HepG2 (cell line): ENCODE measurements around the gene HORMAD2. TPM values are rescaled to one million over a fixed set of nuclear protein-coding genes. Genes with fewer than 3 reads are reported as not detected.
A peak's percentile ranks its signal among the peaks of the same experiment; 100 is the strongest.

Source experiments
- ELF3 ChIP-seq: IDR thresholded peaks from 2 replicates; pipeline ENCODE4 v1.6.1; 2016; ENCODE audit warnings: missing genetic modification reagents, missing compliant biosample characterization
- HNF4G ChIP-seq, 2 experiments: sonication (generic) in 1 of 2; formaldehyde crosslinking in 1 of 2; IDR thresholded peaks; 2 replicates each; pipeline versions ENCODE4 v1.4.0 to v1.6.1; 2011 to 2020; ENCODE audit warnings: borderline replicate concordance in 2 of 2, low read depth in 2 of 2, mild to moderate bottlenecking in 2 of 2, low read length in 1 of 2, missing genetic modification reagents in 1 of 2, moderate library complexity in 1 of 2
- KAT7 ChIP-seq: IDR thresholded peaks from 2 replicates; pipeline ENCODE4 v1.6.1; 2018; ENCODE audit warnings: borderline replicate concordance, missing compliant biosample characterization
- NCOA2 ChIP-seq: sonication (generic); formaldehyde crosslinking; IDR thresholded peaks from 2 replicates; pipeline ENCODE4 v1.8.0; 2022; ENCODE audit warnings: inconsistent platforms
- NONO ChIP-seq, 2 experiments: fragments of 450-650 bp in 1 of 2; sonication (generic) in 1 of 2; formaldehyde crosslinking in 1 of 2; IDR thresholded peaks in 1 of 2; conservative IDR thresholded peaks in 1 of 2; 2 replicates each; pipeline versions ENCODE4 v1.6.1 to v1.8.0; 2017 to 2022; ENCODE audit warnings: mild to moderate bottlenecking in 1 of 2, missing genetic modification reagents in 1 of 2, moderate library complexity in 1 of 2
- RORA ChIP-seq: sonication (generic); formaldehyde crosslinking; IDR thresholded peaks from 2 replicates; pipeline ENCODE4 v1.5.0; 2020; ENCODE audit warnings: mild to moderate bottlenecking, missing genetic modification reagents, moderate library complexity
- SNAI1 ChIP-seq: sonication (generic); formaldehyde crosslinking; IDR thresholded peaks from 2 replicates; pipeline ENCODE4 v1.5.0; 2020; ENCODE audit warnings: mild to moderate bottlenecking, missing genetic modification reagents, borderline replicate concordance
- SNRNP70 ChIP-seq: fragments of 200-400 bp; formaldehyde crosslinking; IDR thresholded peaks from 2 replicates; pipeline ENCODE4 v1.6.1; 2017; ENCODE audit warnings: mild to moderate bottlenecking, low read depth, low read length, moderate library complexity
- YY1 ChIP-seq: IDR thresholded peaks from 2 replicates; pipeline ENCODE4 v1.6.1; 2011; ENCODE audit warnings: low read length, low read depth, moderate library complexity, mild to moderate bottlenecking; ENCODE audit not compliant: insufficient read depth, insufficient replicate concordance
- ZNF564 ChIP-seq: sonication (generic); formaldehyde crosslinking; IDR thresholded peaks from 2 replicates; pipeline ENCODE4 v1.8.1; 2023; ENCODE audit warnings: mild to moderate bottlenecking, missing genetic modification reagents
- ZNF687 ChIP-seq: sonication (generic); formaldehyde crosslinking; IDR thresholded peaks from 2 replicates; pipeline ENCODE4 v1.5.1; 2020; ENCODE audit warnings: mild to moderate bottlenecking, missing genetic modification reagents, moderate library complexity
- ZNF710 ChIP-seq: sonication (generic); formaldehyde crosslinking; IDR thresholded peaks from 2 replicates; pipeline ENCODE4 v1.5.0; 2020; ENCODE audit warnings: mild to moderate bottlenecking, missing genetic modification reagents, borderline replicate concordance
- ZNF766 ChIP-seq: sonication (generic); formaldehyde crosslinking; IDR thresholded peaks from 2 replicates; pipeline ENCODE4 v1.5.0; 2020; ENCODE audit warnings: missing genetic modification reagents, borderline replicate concordance
- polyA plus RNA-seq, 8 experiments: library from polyadenylated mRNA; depleted of rRNA in 3 of 8; stranded (reverse) in 7 of 8; unstranded in 1 of 8; fragments of >200 nt; fragmentation: Illumina TruSeq in 4 of 8; extraction: Trizol in 4 of 8; gene quantifications; 2 replicates each; pipeline versions ENCODE4 v1.2.1 to v1.2.3, GENCODE V29; 2011 to 2016; ENCODE audit warnings: low read depth in 4 of 8, missing spikeins in 1 of 8, mixed read lengths in 1 of 8; ENCODE audit not compliant: insufficient read depth in 1 of 8
- total RNA-seq, 5 experiments: library from RNA; depleted of rRNA; stranded (reverse); fragments of >200 nt; fragmentation: Illumina TruSeq; extraction: Trizol; gene quantifications; 2 replicates each; pipeline ENCODE4 v1.2.3, GENCODE V29; 2016; ENCODE audit warnings: low read depth in 1 of 5
- TF ChIP-seq, protein P1 (sequence below): sonication (generic); formaldehyde crosslinking; IDR thresholded peaks from 2 replicates; pipeline ENCODE4 v1.8.0; 2022; ENCODE audit warnings: missing genetic modification reagents, mild to moderate bottlenecking, borderline replicate concordance
- TF ChIP-seq, protein P2 (sequence below): sonication (generic); IDR thresholded peaks from 2 replicates; pipeline ENCODE4 v1.6.1; 2016; ENCODE audit warnings: low read depth, borderline replicate concordance
- TF ChIP-seq, protein P3 (sequence below): sonication (generic); formaldehyde crosslinking; IDR thresholded peaks from 2 replicates; pipeline ENCODE4 v1.5.1; 2020; ENCODE audit warnings: missing genetic modification reagents, mild to moderate bottlenecking, borderline replicate concordance

The HORMAD2 gene
- total and polyA plus RNA-seq, 2 of the 13 experiments (the other 11 are each of a cell fraction or from before 2014, with no cell fraction given): not detected

DNA sequence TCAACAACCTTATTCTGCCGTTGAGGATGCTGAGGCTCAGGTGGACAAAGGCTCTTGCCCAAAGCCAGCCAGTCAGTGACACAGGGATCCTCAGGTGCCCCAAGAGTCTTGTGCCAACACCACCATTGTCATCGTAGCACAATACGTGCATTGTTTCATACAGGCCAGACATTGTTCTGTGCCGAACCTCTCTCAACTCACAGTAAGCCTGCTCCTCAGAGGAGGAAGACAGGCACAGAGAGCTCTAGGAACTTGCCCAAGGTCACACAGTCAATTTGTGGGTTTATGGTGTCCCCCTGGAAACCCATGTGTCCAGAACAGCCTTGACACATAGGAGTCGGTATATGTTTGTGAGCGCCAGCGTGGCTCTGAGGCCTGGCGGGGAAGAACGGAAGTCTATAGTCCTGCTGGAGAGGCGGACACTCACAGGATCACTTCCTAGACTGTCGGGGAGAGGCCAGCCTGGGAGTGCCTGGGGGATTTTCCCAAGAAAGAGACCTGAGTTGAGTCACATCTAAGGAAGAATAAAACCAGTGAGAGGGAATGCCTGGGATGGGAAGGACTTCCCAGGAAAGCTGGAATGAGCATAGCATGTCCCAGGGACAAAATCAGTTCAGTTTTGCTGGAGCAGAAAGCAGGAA is 146.0 kb downstream of the HORMAD2 start (continued):
- no peak for TF ChIP-seq NCOA2 (CRISPR knock-in tag)
- TF ChIP-seq, protein P1, sequence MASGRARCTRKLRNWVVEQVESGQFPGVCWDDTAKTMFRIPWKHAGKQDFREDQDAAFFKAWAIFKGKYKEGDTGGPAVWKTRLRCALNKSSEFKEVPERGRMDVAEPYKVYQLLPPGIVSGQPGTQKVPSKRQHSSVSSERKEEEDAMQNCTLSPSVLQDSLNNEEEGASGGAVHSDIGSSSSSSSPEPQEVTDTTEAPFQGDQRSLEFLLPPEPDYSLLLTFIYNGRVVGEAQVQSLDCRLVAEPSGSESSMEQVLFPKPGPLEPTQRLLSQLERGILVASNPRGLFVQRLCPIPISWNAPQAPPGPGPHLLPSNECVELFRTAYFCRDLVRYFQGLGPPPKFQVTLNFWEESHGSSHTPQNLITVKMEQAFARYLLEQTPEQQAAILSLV (CRISPR knock-in tag): no peak
- TF ChIP-seq, protein P2, sequence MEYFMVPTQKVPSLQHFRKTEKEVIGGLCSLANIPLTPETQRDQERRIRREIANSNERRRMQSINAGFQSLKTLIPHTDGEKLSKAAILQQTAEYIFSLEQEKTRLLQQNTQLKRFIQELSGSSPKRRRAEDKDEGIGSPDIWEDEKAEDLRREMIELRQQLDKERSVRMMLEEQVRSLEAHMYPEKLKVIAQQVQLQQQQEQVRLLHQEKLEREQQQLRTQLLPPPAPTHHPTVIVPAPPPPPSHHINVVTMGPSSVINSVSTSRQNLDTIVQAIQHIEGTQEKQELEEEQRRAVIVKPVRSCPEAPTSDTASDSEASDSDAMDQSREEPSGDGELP: no peak
- TF ChIP-seq YY1: no peak
- TF ChIP-seq SNRNP70: no peak
- TF ChIP-seq HNF4G (IDR thresholded peaks at IDR 0.05; ENCODE audit: borderline replicate concordance, low read depth, low read length): no peak
- no peak for TF ChIP-seq HNF4G (CRISPR knock-in tag; IDR thresholded peaks at IDR 0.05; ENCODE audit: borderline replicate concordance, low read depth)
- TF ChIP-seq SNAI1 (CRISPR knock-in tag): no peak
- TF ChIP-seq ZNF710 (CRISPR knock-in tag): no peak
- TF ChIP-seq NONO (IDR thresholded peaks at IDR 0.05): no peak
- no peak for TF ChIP-seq NONO (CRISPR knock-in tag; conservative IDR thresholded peaks at IDR 0.05)
- peak; percentile 41; the same call in 1 of the 2 replicates for TF ChIP-seq ELF3 (CRISPR knock-in tag)
- no peak for TF ChIP-seq ZNF564 (CRISPR knock-in tag)
- TF ChIP-seq RORA (CRISPR knock-in tag): no peak
- peak; percentile 35 for TF ChIP-seq ZNF687 (CRISPR knock-in tag)
- TF ChIP-seq, protein P3, sequence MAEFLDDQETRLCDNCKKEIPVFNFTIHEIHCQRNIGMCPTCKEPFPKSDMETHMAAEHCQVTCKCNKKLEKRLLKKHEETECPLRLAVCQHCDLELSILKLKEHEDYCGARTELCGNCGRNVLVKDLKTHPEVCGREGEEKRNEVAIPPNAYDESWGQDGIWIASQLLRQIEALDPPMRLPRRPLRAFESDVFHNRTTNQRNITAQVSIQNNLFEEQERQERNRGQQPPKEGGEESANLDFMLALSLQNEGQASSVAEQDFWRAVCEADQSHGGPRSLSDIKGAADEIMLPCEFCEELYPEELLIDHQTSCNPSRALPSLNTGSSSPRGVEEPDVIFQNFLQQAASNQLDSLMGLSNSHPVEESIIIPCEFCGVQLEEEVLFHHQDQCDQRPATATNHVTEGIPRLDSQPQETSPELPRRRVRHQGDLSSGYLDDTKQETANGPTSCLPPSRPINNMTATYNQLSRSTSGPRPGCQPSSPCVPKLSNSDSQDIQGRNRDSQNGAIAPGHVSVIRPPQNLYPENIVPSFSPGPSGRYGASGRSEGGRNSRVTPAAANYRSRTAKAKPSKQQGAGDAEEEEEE (CRISPR knock-in tag): no peak
- TF ChIP-seq ZNF766: no peak
- no peak for TF ChIP-seq KAT7 (CRISPR knock-in tag)
